ENCODE data around the gene SMG9.

The SMG9 gene

DNA sequence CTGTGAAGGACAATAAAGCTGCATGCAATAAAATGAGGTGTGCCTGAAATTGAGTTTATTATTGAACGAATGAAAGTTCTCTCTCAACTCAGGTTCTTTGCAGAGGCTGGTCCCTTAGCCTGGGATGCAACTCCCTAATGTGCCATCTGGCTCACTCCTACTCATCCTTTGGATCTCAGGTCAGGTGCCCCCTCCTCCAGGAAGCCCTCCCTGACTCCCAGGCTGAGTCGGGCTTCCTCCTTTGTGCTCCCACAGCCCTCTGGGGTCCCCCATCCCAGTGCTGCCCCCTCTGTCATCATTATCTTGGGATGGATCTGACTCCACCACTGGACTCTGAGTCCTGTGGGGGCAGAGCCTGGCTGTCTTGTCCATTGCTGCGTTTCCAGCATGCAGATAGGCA, 41.6 kb downstream of the SMG9 start:
- CTCF ChIA-PET, result no interaction called here
- Histone ChIP-seq H3K27ac (ENCODE audit: insufficient read depth in 1 of 2, low read depth in 1 of 2, low read length in 2 of 2, poor library complexity in 1 of 2, severe bottlenecking in 2 of 2) (no peak overlapping the region), H3K9me3 (ENCODE audit: control extremely low read depth in 1 of 5, control insufficient read depth in 4 of 5, insufficient read depth in 2 of 5, low read depth in 1 of 5, low read length in 4 of 5) (peaks cover 0 to 5% (median 3%) of the 10 kb centered on the region in 5 experiments), H3K4me3 (ENCODE audit: control insufficient read depth in 1 of 7, extremely low read depth in 1 of 7, insufficient read depth in 4 of 7, low read depth in 2 of 7, low read length in 6 of 7) (no peak overlapping the region), H3K4me1 (ENCODE audit: control extremely low read depth in 1 of 4, control insufficient read depth in 4 of 4, insufficient read depth in 4 of 4, low read length in 3 of 4) (no peaks in the 10 kb centered on the region), H3K27me3 (replicated peaks in 2 of 5; ENCODE audit: control insufficient read depth in 4 of 5, insufficient read depth in 5 of 5, low read length in 4 of 5) (no peaks in the 10 kb centered on the region), H3K36me3 (ENCODE audit: control insufficient read depth in 4 of 4, insufficient read depth in 4 of 4, low read length in 3 of 4) (no peaks in the 10 kb centered on the region)
- DNase-seq, result no peak
- POLR2A ChIA-PET, result no interaction called here
- 81% methylated on average over 3 of the region's 3 CpGs for WGBS (ENCODE audit: insufficient coverage)

DNA sequence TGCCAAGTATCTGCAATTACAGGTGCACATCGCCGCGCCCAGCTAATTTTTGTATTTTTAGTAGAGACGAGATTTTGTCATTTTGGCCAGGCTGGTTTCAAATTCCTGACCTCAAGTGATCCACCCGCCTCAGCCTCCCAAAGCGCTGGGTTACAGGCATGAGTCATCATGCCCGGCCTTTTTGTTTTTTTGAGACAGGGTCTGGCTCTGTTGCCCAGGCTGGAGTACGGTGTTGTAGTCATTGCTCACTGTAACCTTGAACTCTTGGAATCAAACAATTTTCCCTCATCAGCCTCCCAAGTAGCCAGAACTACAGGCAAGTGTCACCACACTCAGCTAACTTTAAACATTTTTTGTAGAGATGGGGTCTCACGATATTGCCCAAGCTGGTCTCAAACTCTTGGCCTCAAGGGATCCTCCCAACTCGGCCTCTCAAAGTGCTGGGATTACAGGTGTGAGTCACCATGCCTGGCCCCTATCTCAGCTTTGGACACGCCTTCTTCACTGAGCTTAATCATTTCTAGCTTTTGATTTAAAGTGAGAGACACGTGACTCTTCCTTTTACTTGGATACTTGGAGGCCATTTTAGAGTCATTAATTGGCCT, 42.9 kb downstream of the SMG9 start:
- H3K9me3 ChIP-seq (ENCODE audit: control extremely low read depth in 1 of 5, control insufficient read depth in 4 of 5, insufficient read depth in 2 of 5, low read depth in 1 of 5, low read length in 4 of 5), result peaks cover 0 to 5% (median 3%) of the 10 kb centered on the region in 5 experiments
- ChIA-PET CTCF (no interaction called here), POLR2A (no interaction called here)
- H3K27me3 ChIP-seq (replicated peaks in 2 of 5; ENCODE audit: control insufficient read depth in 4 of 5, insufficient read depth in 5 of 5, low read length in 4 of 5), result no peaks in the 10 kb centered on the region
- no peak overlapping the region for H3K4me3 ChIP-seq (ENCODE audit: control insufficient read depth in 1 of 7, extremely low read depth in 1 of 7, insufficient read depth in 4 of 7, low read depth in 2 of 7, low read length in 6 of 7)
- H3K36me3 ChIP-seq (ENCODE audit: control insufficient read depth in 4 of 4, insufficient read depth in 4 of 4, low read length in 3 of 4), result no peaks in the 10 kb centered on the region
- no peak for DNase-seq
- no peaks in the 10 kb centered on the region for H3K4me1 ChIP-seq (ENCODE audit: control extremely low read depth in 1 of 4, control insufficient read depth in 4 of 4, insufficient read depth in 4 of 4, low read length in 3 of 4)
- WGBS (ENCODE audit: insufficient coverage), result 96% methylated on average over 12 of the region's 12 CpGs
- no peak overlapping the region for H3K27ac ChIP-seq (ENCODE audit: insufficient read depth in 1 of 2, low read depth in 1 of 2, low read length in 2 of 2, poor library complexity in 1 of 2, severe bottlenecking in 2 of 2)

DNA sequence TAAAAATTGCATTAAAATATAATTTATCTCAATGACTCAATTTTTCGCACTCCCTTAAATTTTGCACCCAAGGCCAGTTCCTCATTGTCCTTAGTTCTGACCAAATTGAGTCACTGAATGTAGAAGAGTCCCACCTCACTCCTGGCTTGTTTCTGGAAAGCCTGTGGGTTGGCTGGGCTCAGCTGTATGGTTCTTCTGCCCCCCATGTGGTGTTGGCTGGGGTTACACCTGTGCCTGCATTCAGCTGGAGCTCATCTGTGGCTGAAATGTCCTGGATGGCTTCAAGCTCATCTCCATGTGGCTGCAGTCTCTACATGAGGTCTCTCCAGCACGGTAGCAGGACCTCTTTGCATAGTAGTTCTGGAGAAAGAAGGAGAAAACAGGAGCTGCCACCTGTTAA, 46.0 kb downstream of the SMG9 start:
- H3K36me3 ChIP-seq (ENCODE audit: control insufficient read depth in 4 of 4, insufficient read depth in 4 of 4, low read length in 3 of 4), result no peaks in the 10 kb centered on the region
- no peak overlapping the region for H3K4me3 ChIP-seq (ENCODE audit: control insufficient read depth in 1 of 7, extremely low read depth in 1 of 7, insufficient read depth in 4 of 7, low read depth in 2 of 7, low read length in 6 of 7)
- 95% methylated on average over 2 of the region's 2 CpGs for WGBS (ENCODE audit: insufficient coverage)
- H3K27ac ChIP-seq (ENCODE audit: insufficient read depth in 1 of 2, low read depth in 1 of 2, low read length in 2 of 2, poor library complexity in 1 of 2, severe bottlenecking in 2 of 2), result no peak overlapping the region
- peaks cover 0 to 5% (median 3%) of the 10 kb centered on the region in 5 experiments for H3K9me3 ChIP-seq (ENCODE audit: control extremely low read depth in 1 of 5, control insufficient read depth in 4 of 5, insufficient read depth in 2 of 5, low read depth in 1 of 5, low read length in 4 of 5)
- H3K4me1 ChIP-seq (ENCODE audit: control extremely low read depth in 1 of 4, control insufficient read depth in 4 of 4, insufficient read depth in 4 of 4, low read length in 3 of 4), result no peaks in the 10 kb centered on the region
- H3K27me3 ChIP-seq (replicated peaks in 2 of 5; ENCODE audit: control insufficient read depth in 4 of 5, insufficient read depth in 5 of 5, low read length in 4 of 5), result no peaks in the 10 kb centered on the region
- CTCF ChIA-PET, result interaction anchor here (1.2 kb wide), 2 partner anchors 37 to 46 kb away, joined by 3 to 4 read pairs; no protein-coding TSS in a partner anchor
- POLR2A ChIA-PET, result no interaction called here
- no peak for DNase-seq

DNA sequence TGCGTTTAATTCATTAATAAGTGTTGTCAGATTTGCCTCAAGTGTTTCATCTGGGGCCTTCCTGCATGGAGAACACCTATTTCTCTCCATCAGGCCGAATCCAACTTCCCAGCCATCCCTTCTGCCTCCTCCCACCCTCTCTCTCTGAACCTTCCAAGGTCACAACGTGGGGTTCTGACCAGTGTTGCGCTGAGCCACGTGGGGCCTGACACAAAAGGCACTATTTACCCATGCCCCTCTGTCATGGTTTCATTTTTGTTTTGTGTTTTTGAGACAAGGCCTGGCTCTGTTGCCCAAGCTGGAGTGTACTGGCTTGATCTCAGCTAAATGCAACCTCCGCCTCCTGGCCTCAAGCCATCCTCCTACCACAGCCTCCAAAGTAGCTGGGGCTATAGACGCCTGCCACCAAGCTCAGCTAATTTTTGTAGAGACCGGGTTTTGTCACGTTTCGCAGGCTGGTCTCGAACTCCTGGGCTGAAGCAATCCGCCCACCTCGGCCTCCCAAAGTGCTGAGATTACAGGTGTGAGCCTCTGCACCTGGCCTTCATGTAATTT, 47.5 kb downstream of the SMG9 start:
- CTCF ChIA-PET, result interaction anchor here (1.3 kb wide), 1 partner anchor 11 kb away, joined by 3 read pairs; no protein-coding TSS in a partner anchor
- H3K36me3 ChIP-seq (ENCODE audit: control insufficient read depth in 4 of 4, insufficient read depth in 4 of 4, low read length in 3 of 4), result no peaks in the 10 kb centered on the region
- WGBS (ENCODE audit: insufficient coverage), result 96% methylated on average over 9 of the region's 13 CpGs
- H3K4me1 ChIP-seq (ENCODE audit: control extremely low read depth in 1 of 4, control insufficient read depth in 4 of 4, insufficient read depth in 4 of 4, low read length in 3 of 4), result no peaks in the 10 kb centered on the region
- H3K4me3 ChIP-seq (ENCODE audit: control insufficient read depth in 1 of 7, extremely low read depth in 1 of 7, insufficient read depth in 4 of 7, low read depth in 2 of 7, low read length in 6 of 7), result no peak overlapping the region
- DNase-seq, result no peak
- peaks cover 0 to 5% (median 3%) of the 10 kb centered on the region in 5 experiments for H3K9me3 ChIP-seq (ENCODE audit: control extremely low read depth in 1 of 5, control insufficient read depth in 4 of 5, insufficient read depth in 2 of 5, low read depth in 1 of 5, low read length in 4 of 5)
- POLR2A ChIA-PET, result no interaction called here
- no peak overlapping the region for H3K27ac ChIP-seq (ENCODE audit: insufficient read depth in 1 of 2, low read depth in 1 of 2, low read length in 2 of 2, poor library complexity in 1 of 2, severe bottlenecking in 2 of 2)
- H3K27me3 ChIP-seq (replicated peaks in 2 of 5; ENCODE audit: control insufficient read depth in 4 of 5, insufficient read depth in 5 of 5, low read length in 4 of 5), result no peaks in the 10 kb centered on the region

DNA sequence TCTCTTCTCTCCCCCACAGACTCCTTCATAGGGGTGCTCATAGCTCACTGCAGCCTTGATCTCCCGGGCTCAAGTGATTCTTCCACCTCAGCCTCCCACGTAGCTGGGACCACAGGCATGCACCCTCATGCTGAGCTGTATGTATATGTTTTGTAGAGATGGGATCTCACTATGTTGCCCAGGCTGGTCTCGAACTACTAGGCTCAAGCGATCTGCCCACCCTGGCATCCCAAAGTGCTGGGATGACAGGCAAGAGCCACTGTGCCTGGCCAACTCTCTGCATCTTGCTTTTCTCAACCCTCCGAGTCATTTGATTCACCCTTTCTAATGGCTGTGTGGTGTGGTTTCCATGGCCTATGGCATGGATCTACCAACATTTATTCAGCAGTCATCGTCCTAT, 49.0 kb downstream of the SMG9 start:
- no peak for DNase-seq
- ChIA-PET POLR2A (no interaction called here), CTCF (interaction anchor here (1.2 kb wide), 1 partner anchor 19 kb away, joined by 3 read pairs; no protein-coding TSS in a partner anchor)
- H3K27me3 ChIP-seq (replicated peaks in 2 of 5; ENCODE audit: control insufficient read depth in 4 of 5, insufficient read depth in 5 of 5, low read length in 4 of 5), result no peaks in the 10 kb centered on the region
- 100% methylated on average over 2 of the region's 6 CpGs for WGBS (ENCODE audit: insufficient coverage)
- H3K4me1 ChIP-seq (ENCODE audit: control extremely low read depth in 1 of 4, control insufficient read depth in 4 of 4, insufficient read depth in 4 of 4, low read length in 3 of 4), result peaks cover under 1 to 9% (median 5%) of the 10 kb centered on the region in 4 experiments
- no peaks in the 10 kb centered on the region for H3K36me3 ChIP-seq (ENCODE audit: control insufficient read depth in 4 of 4, insufficient read depth in 4 of 4, low read length in 3 of 4)
- H3K27ac ChIP-seq (ENCODE audit: insufficient read depth in 1 of 2, low read depth in 1 of 2, low read length in 2 of 2, poor library complexity in 1 of 2, severe bottlenecking in 2 of 2), result no peak overlapping the region
- H3K4me3 ChIP-seq (ENCODE audit: control insufficient read depth in 1 of 7, extremely low read depth in 1 of 7, insufficient read depth in 4 of 7, low read depth in 2 of 7, low read length in 6 of 7), result no peak overlapping the region
- peaks cover 0 to 5% (median 3%) of the 10 kb centered on the region in 5 experiments for H3K9me3 ChIP-seq (ENCODE audit: control extremely low read depth in 1 of 5, control insufficient read depth in 4 of 5, insufficient read depth in 2 of 5, low read depth in 1 of 5, low read length in 4 of 5)

GRCh38 chr19:43704002-43704705, 50.6 kb downstream of the SMG9 start:
- no peak for DNase-seq
- POLR2A ChIA-PET, result no interaction called here
- Histone ChIP-seq H3K4me3 (ENCODE audit: control insufficient read depth in 1 of 7, extremely low read depth in 1 of 7, insufficient read depth in 4 of 7, low read depth in 2 of 7, low read length in 6 of 7) (no peak overlapping the region), H3K36me3 (ENCODE audit: control insufficient read depth in 4 of 4, insufficient read depth in 4 of 4, low read length in 3 of 4) (no peaks in the 10 kb centered on the region), H3K27ac (ENCODE audit: insufficient read depth in 1 of 2, low read depth in 1 of 2, low read length in 2 of 2, poor library complexity in 1 of 2, severe bottlenecking in 2 of 2) (no peak overlapping the region), H3K9me3 (ENCODE audit: control extremely low read depth in 1 of 5, control insufficient read depth in 4 of 5, insufficient read depth in 2 of 5, low read depth in 1 of 5, low read length in 4 of 5) (peaks cover 0 to 5% (median 3%) of the 10 kb centered on the region in 5 experiments), H3K4me1 (ENCODE audit: control extremely low read depth in 1 of 4, control insufficient read depth in 4 of 4, insufficient read depth in 4 of 4, low read length in 3 of 4) (peaks cover 8 to 25% (median 20%) of the 10 kb centered on the region in 4 experiments), H3K27me3 (replicated peaks in 2 of 5; ENCODE audit: control insufficient read depth in 4 of 5, insufficient read depth in 5 of 5, low read length in 4 of 5) (peaks cover 0 to 5% (median 2%) of the 10 kb centered on the region in 5 experiments)
- WGBS (ENCODE audit: insufficient coverage), result 86% methylated on average over 7 of the region's 7 CpGs
- CTCF ChIA-PET, result interaction anchor here (2.5 kb wide), 1 partner anchor 30 kb away, joined by 9 read pairs; no protein-coding TSS in a partner anchor

All from common myeloid progenitor, CD34-positive (primary cell).